Tongue (tissue), 2 donors: ENCODE results near the gene ENO2. TPM values are rescaled to one million over a fixed set of nuclear protein-coding genes. Genes with fewer than 3 reads are reported as not detected.
A peak's percentile ranks its signal among the peaks of the same experiment; 100 is the strongest.
"Not testable (repeated sequence)": the region's sequence is repeated elsewhere in the genome, so short reads cannot be mapped to it uniquely, and the experiment has no call there.

Experiments used
- DNase-seq: peaks from one replicate; pipeline ENCODE4 v3.0.0-alpha.2; 2015
- total RNA-seq: library from RNA; depleted of rRNA; stranded (reverse); fragments of >200 nt; gene quantifications from one replicate; pipeline ENCODE4 v1.2.3, GENCODE V29; 2014

Gene ENO2
- total RNA-seq = 5.5 TPM

- DNase-seq = peak; percentile 73
Observed at GRCh38 chr12:6914246-6914946, at the start of gene ENO2. TSS of gene ENO2 (plus strand) at chr12:6914580. CDS start at chr12:6915833, 1,253 bp downstream.

GRCh38 chr12:6865307-6865706 lies 49.1 kb upstream of the ENO2 start:
- DNase-seq = not testable (repeated sequence)

- no peak for DNase-seq
Observed at GRCh38 chr12:6866163-6866919, 48.0 kb upstream of the ENO2 start.

- DNase-seq = no peak
Observed at GRCh38 chr12:6866920-6867412, 47.4 kb upstream of the ENO2 start.

- peak; percentile 93 for DNase-seq
Observed at GRCh38 chr12:6867413-6868210, 46.8 kb upstream of the ENO2 start, which contains the start of gene TPI1. TSS of gene TPI1 (plus strand) at chr12:6867531. CDS start at chr12:6867567, 36 bp downstream.

- peak; percentile 65 for DNase-seq
Observed at GRCh38 chr12:6868211-6869048, 46.0 kb upstream of the ENO2 start.

- DNase-seq = peak; percentile 91
Observed at GRCh38 chr12:6869049-6870021, 45.0 kb upstream of the ENO2 start.

GRCh38 chr12:6870304-6870703 lies 44.1 kb upstream of the ENO2 start:
- DNase-seq = not testable (repeated sequence)

GRCh38 chr12:6871052-6871957 lies 43.1 kb upstream of the ENO2 start:
- DNase-seq = no peak

- DNase-seq = peak; percentile 93
Observed at GRCh38 chr12:6872073-6873048, 42.0 kb upstream of the ENO2 start.

GRCh38 chr12:6873094-6874014 lies 41.0 kb upstream of the ENO2 start, which contains the start of gene SPSB2:
TSS of gene SPSB2 (minus strand) at chr12:6873303. CDS start at chr12:6872901, 402 bp downstream.
- DNase-seq = peak; percentile 98

GRCh38 chr12:6874015-6874368 lies 40.4 kb upstream of the ENO2 start:
- DNase-seq = not testable (repeated sequence)

- DNase-seq = not testable (repeated sequence)
Observed at GRCh38 chr12:6879824-6880223, 34.6 kb upstream of the ENO2 start.

GRCh38 chr12:6883252-6883651 lies 31.1 kb upstream of the ENO2 start:
- DNase-seq = no peak

- no peak for DNase-seq
Observed at GRCh38 chr12:6883683-6884082, 30.7 kb upstream of the ENO2 start.

- no peak for DNase-seq
Observed at GRCh38 chr12:6884539-6884938, 29.8 kb upstream of the ENO2 start.
